Activated T-helper 2 cell treated with anti-CD3 and anti-CD28 coated beads, Interferon-gamma antibody, Interleukin-2, Interleukin-4, amounts not matched to agents 10 μg/mL and 5 μg/mL and 100 μg/mL, durations not matched to agents 14 hours and 24 hours and 36 hours (primary cell): ENCODE measurements around the gene ME1. TPM values are rescaled to one million over a fixed set of nuclear protein-coding genes. Genes with fewer than 3 reads are reported as not detected.
"Not testable (repeated sequence)": the region's sequence is repeated elsewhere in the genome, so short reads cannot be mapped to it uniquely, and the experiment has no call there.

ENCODE experiments used
- DNase-seq: peaks from one replicate; pipeline ENCODE4 v3.0.0; 2021; ENCODE audit warnings: low spot score
- H3K27ac Mint-ChIP-seq: one replicate; pipeline ENCODE4 v1.8.0; 2021; ENCODE audit warnings: mixed read lengths
- H3K27me3 Mint-ChIP-seq: one replicate; pipeline ENCODE4 v1.8.0; 2021; ENCODE audit warnings: low read depth, mixed read lengths
- H3K36me3 Mint-ChIP-seq: one replicate; pipeline ENCODE4 v1.8.0; 2021; ENCODE audit warnings: low read depth, mixed read lengths
- H3K4me1 Mint-ChIP-seq: one replicate; pipeline ENCODE4 v1.8.0; 2021; ENCODE audit warnings: low read depth, mixed read lengths
- H3K4me3 Mint-ChIP-seq: one replicate; pipeline ENCODE4 v1.8.0; 2021; ENCODE audit warnings: low read depth, mild to moderate bottlenecking, moderate library complexity, mixed read lengths
- H3K9me3 Mint-ChIP-seq: one replicate; pipeline ENCODE4 v1.8.0; 2021; ENCODE audit warnings: mixed read lengths
- intact Hi-C: fragments of 100-400 bp; cut with micrococcal nuclease; formaldehyde crosslinking; loops from one replicate; pipeline ENCODE4 v1.15.1; 2023
- total RNA-seq: library from RNA; stranded (reverse); gene quantifications from 2 replicates; pipeline ENCODE4 v1.2.3, GENCODE V29; 2022

The ME1 gene
- total RNA-seq, 1 donor from 2014 or later = not detected

DNA sequence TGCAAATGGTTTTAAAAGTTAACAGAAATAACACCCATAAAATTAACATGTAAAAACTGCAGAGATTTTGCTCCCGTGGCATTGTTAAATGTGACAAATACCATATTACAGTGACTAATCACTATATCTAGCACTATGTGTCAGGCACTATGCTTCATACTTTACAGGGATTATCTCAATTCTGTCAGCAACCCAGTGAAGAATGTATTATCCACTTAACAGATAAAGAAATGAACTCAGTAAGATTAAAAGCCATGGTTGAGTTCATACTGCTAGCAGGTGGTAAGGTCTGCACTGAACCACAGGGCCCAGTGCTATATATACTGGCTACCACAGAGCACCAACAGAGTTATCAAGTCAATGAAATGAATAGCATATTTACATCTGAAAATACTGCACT lies 172.3 kb downstream of the ME1 start:
- no peaks in the 10 kb centered on the region for H3K4me1 Mint-ChIP-seq
- H3K36me3 Mint-ChIP-seq = no peaks in the 10 kb centered on the region
- H3K4me3 Mint-ChIP-seq = no peak overlapping the region
- intact Hi-C loops = no loop called here
- no peak overlapping the region for H3K27ac Mint-ChIP-seq
- no peaks in the 10 kb centered on the region for H3K9me3 Mint-ChIP-seq
- peaks cover 2% of the 10 kb centered on the region for H3K27me3 Mint-ChIP-seq
- no peak for DNase-seq

DNA sequence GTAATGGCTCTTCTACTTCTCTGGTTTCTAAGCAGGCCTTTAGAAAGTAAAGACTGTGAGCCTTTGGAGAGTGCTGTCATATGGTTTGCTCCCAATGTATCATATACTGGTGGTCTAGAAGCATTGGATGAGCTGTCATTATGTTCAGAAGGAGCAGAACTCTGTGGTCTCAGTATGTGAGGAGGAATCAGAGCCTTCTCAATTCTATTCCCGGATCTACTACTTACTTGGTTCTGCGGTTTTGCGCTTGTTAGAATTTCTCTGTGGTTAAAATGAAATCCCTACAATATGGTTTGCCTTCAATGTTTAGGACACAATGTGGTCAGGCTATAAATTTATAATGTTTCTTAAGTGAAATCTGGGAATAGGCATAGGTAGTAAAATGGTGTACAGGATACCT lies 173.1 kb downstream of the ME1 start:
- Mint-ChIP-seq H3K27me3 (peaks cover 2% of the 10 kb centered on the region), H3K4me1 (no peaks in the 10 kb centered on the region)
- intact Hi-C loops = no loop called here

GRCh38 chr6:83256719-83257118 lies 174.1 kb downstream of the ME1 start:
- DNase-seq, intact Hi-C loops, H3K4me3 Mint-ChIP-seq, H3K36me3 Mint-ChIP-seq, H3K4me1 Mint-ChIP-seq, H3K9me3 Mint-ChIP-seq, H3K27me3 Mint-ChIP-seq, H3K27ac Mint-ChIP-seq: not testable (repeated sequence)

More for the DNA sequence above, 173.1 kb downstream of the ME1 start:
- Mint-ChIP-seq H3K27ac (no peak overlapping the region), H3K9me3 (no peaks in the 10 kb centered on the region), H3K36me3 (no peaks in the 10 kb centered on the region), H3K4me3 (no peak overlapping the region)
- no peak for DNase-seq

DNA sequence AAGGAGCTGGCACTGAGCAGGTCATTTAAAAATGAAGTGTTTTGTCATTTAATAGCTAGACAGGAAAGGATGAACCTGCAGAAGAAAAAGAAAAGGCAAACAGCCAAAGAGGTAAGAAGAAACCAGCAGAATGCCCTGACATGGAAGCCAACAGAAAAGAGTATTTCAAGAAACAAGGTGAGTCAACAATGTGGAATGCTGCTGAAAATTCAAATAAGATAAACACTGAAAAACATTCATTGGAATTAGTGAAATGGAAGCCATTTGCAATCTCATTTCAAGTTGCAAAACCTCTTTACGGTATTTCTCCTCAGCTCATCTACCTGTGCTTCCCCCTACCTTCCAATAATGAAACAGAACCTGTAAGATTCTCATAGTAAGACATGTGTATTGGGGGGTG lies 178.1 kb downstream of the ME1 start:
- H3K27ac Mint-ChIP-seq = no peak overlapping the region
- H3K9me3 Mint-ChIP-seq = no peaks in the 10 kb centered on the region
- intact Hi-C loops = no loop called here
- H3K4me1 Mint-ChIP-seq = no peaks in the 10 kb centered on the region
- no peak for DNase-seq
- no peaks in the 10 kb centered on the region for H3K36me3 Mint-ChIP-seq
- H3K27me3 Mint-ChIP-seq = no peaks in the 10 kb centered on the region
- H3K4me3 Mint-ChIP-seq = no peak overlapping the region

GRCh38 chr6:83250235-83250634 lies 180.6 kb downstream of the ME1 start:
- no peaks in the 10 kb centered on the region for H3K27me3 Mint-ChIP-seq
- H3K36me3 Mint-ChIP-seq = no peaks in the 10 kb centered on the region
- intact Hi-C loops = no loop called here
- no peak overlapping the region for H3K4me3 Mint-ChIP-seq
- H3K4me1 Mint-ChIP-seq = no peaks in the 10 kb centered on the region
- no peak for DNase-seq
- H3K9me3 Mint-ChIP-seq = no peaks in the 10 kb centered on the region
- H3K27ac Mint-ChIP-seq = no peak overlapping the region

DNA sequence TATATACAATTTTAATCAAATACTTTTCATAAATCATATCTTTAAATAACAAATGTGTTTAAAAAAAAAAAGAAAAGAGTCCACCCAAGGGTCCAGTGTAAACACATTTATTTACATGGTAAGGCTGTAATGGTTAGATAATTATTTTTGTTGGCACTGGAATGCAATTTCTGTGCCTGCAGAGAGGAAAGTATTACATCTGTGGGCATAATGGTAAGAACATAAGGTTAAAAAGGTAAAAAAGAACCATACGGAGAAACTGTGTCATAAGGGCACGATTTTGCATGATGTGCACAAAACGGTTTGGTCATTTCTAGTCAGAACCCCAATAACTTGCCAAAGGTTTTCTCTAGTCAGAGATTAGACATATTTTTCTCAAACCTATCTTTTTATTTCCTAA lies 183.4 kb downstream of the ME1 start:
- no peak for DNase-seq
- no peak overlapping the region for H3K4me3 Mint-ChIP-seq
- intact Hi-C loops = no loop called here
- no peaks in the 10 kb centered on the region for H3K27me3 Mint-ChIP-seq
- H3K27ac Mint-ChIP-seq = no peak overlapping the region
- H3K4me1 Mint-ChIP-seq = no peaks in the 10 kb centered on the region
- H3K36me3 Mint-ChIP-seq = no peaks in the 10 kb centered on the region
- H3K9me3 Mint-ChIP-seq = no peaks in the 10 kb centered on the region

GRCh38 chr6:83231146-83231545 lies 199.7 kb downstream of the ME1 start:
- intact Hi-C loops = no loop called here
- DNase-seq = no peak
- Mint-ChIP-seq H3K27me3 (peaks cover 16% of the 10 kb centered on the region), H3K27ac (no peak overlapping the region), H3K4me3 (no peak overlapping the region), H3K4me1 (no peaks in the 10 kb centered on the region), H3K36me3 (no peaks in the 10 kb centered on the region), H3K9me3 (no peaks in the 10 kb centered on the region)

DNA sequence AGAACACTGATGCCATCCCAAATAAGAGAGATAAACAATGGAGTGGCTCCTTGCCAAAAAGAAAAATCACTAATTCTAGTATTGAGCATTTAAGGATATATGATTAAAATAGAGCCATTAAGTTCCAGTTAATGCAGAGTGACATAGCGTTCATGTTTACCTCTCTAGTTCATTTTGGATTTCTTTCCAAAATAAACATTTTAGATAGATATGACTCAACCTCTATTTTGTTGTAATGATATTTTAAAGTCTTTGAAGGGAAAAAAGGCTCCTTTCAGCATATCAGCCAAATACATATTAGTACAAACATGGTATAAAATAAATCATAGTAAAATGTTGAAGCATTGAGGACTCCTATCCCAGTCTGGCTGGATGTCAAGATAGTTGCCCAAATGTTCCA lies 204.3 kb downstream of the ME1 start:
- Mint-ChIP-seq H3K36me3 (no peaks in the 10 kb centered on the region), H3K4me1 (no peaks in the 10 kb centered on the region), H3K4me3 (no peak overlapping the region), H3K27me3 (peaks cover 6% of the 10 kb centered on the region), H3K9me3 (no peaks in the 10 kb centered on the region), H3K27ac (no peak overlapping the region)
- DNase-seq = no peak
- intact Hi-C loops = no loop called here

DNA sequence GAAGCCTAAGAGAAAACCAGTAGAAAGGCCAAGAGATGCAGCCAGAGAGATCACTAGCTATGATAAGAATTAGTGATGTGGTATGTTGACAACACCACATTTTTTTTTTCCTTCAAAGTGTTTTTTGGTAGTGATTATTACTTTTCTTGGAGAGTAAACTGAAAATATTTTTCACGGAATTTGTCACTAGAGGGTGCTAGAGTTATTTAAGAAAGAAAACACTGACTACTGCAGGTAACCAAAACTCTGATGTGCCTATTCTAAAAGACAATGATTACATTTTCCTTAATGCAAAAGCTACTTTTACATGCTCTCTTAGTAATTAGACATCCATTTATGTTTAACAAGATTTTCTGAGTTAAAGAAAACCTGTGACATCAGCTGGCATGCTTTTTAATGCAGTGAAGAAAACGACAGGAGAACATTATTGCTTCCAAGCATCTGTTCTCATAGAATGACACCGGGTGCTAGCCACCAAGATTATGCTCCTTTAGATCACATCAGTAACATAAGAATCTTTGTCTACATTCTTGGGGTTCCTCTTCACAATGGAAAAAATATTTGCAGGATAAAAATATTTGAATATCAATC lies 208.9 kb downstream of the ME1 start:
- no peak for DNase-seq
- Mint-ChIP-seq H3K4me1 (no peaks in the 10 kb centered on the region), H3K4me3 (no peak overlapping the region), H3K27me3 (peaks cover 2% of the 10 kb centered on the region), H3K36me3 (no peaks in the 10 kb centered on the region), H3K27ac (no peak overlapping the region), H3K9me3 (no peaks in the 10 kb centered on the region)
- intact Hi-C loops = loop anchor here (1.0 kb wide), 1 partner anchor 293 kb away; no protein-coding TSS in a partner anchor

DNA sequence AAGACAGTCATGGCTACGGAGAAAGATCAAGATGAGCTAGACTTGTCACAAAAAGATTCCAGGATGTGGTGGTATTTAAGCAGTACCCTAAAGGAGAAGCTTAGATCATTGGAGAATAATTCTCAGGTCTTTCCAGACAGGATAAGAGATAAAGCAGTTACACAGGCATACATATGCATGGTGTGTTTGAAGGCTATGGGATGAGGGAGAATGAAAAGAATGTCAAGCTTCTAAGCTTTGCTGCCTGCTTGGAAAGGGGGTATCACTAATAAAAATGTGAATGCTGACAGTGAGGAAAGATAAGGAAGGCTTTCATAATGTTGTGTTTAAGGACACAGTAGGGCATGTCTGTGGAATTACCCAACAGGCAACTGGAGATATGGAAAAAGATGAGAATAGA lies 209.6 kb downstream of the ME1 start:
- Mint-ChIP-seq H3K27me3 (peaks cover under 1% of the 10 kb centered on the region), H3K4me1 (no peaks in the 10 kb centered on the region)

GRCh38 chr6:83220121-83220520 lies 210.7 kb downstream of the ME1 start:
- no peaks in the 10 kb centered on the region for H3K9me3 Mint-ChIP-seq
- H3K4me1 Mint-ChIP-seq = no peaks in the 10 kb centered on the region
- no peaks in the 10 kb centered on the region for H3K27me3 Mint-ChIP-seq

More for the DNA sequence above, 209.6 kb downstream of the ME1 start:
- H3K36me3 Mint-ChIP-seq = no peaks in the 10 kb centered on the region
- DNase-seq = no peak
- H3K27ac Mint-ChIP-seq = no peak overlapping the region
- H3K9me3 Mint-ChIP-seq = no peaks in the 10 kb centered on the region
- intact Hi-C loops = no loop called here
- H3K4me3 Mint-ChIP-seq = no peak overlapping the region

GRCh38 chr6:83218646-83219045 lies 212.2 kb downstream of the ME1 start:
- Mint-ChIP-seq H3K4me3 (no peak overlapping the region), H3K4me1 (no peaks in the 10 kb centered on the region), H3K27me3 (peaks cover 8% of the 10 kb centered on the region), H3K36me3 (no peaks in the 10 kb centered on the region), H3K9me3 (no peaks in the 10 kb centered on the region), H3K27ac (no peak overlapping the region)
- intact Hi-C loops = no loop called here
- no peak for DNase-seq

More at GRCh38 chr6:83220121-83220520, 210.7 kb downstream of the ME1 start:
- intact Hi-C loops = no loop called here
- Mint-ChIP-seq H3K4me3 (no peak overlapping the region), H3K36me3 (no peaks in the 10 kb centered on the region), H3K27ac (no peak overlapping the region)
- no peak for DNase-seq

GRCh38 chr6:83216806-83217205 lies 214.0 kb downstream of the ME1 start:
- H3K4me1 Mint-ChIP-seq = no peaks in the 10 kb centered on the region
- H3K9me3 Mint-ChIP-seq = no peaks in the 10 kb centered on the region
- no peak for DNase-seq
- no peak overlapping the region for H3K27ac Mint-ChIP-seq
- no peak overlapping the region for H3K4me3 Mint-ChIP-seq
- H3K27me3 Mint-ChIP-seq = peaks cover 14% of the 10 kb centered on the region
- H3K36me3 Mint-ChIP-seq = no peaks in the 10 kb centered on the region
- intact Hi-C loops = no loop called here
